OCI-LY1 (cell line): ENCODE results near the gene PTPRF.

ENCODE experiments used
- H2AFZ ChIP-seq: fragments of 200-600 bp; sonication (generic), shearing (Covaris generic); 2 replicates; pipeline ENCODE4 v1.6.0; 2014; ENCODE audit warnings: antibody characterized with exemption, mild to moderate bottlenecking, low read length
- H3F3A ChIP-seq: fragments of 200-600 bp; sonication (generic), shearing (Covaris generic); 2 replicates; pipeline ENCODE4 v1.6.0; 2014; ENCODE audit warnings: mild to moderate bottlenecking, antibody characterized with exemption, low read length, moderate library complexity; ENCODE audit not compliant: insufficient read depth
- H3K27ac ChIP-seq: fragments of 200-600 bp; sonication (generic); 2 replicates; pipeline ENCODE4 v1.5.1; 2014; ENCODE audit warnings: low read length, mixed run types, mild to moderate bottlenecking, low read depth; ENCODE audit not compliant: poor library complexity, severe bottlenecking
- H3K27me3 ChIP-seq: fragments of 200-600 bp; sonication (generic); 2 replicates; pipeline ENCODE4 v1.6.0; 2014; ENCODE audit warnings: antibody characterized with exemption, mild to moderate bottlenecking, low read length, moderate library complexity; ENCODE audit not compliant: insufficient read depth
- H3K36me3 ChIP-seq: fragments of 200-600 bp; sonication (generic); 2 replicates; pipeline ENCODE4 v1.6.1; 2014; ENCODE audit warnings: mild to moderate bottlenecking, antibody characterized with exemption, low read length, moderate library complexity, mixed read lengths; ENCODE audit not compliant: insufficient read depth
- H3K4me1 ChIP-seq: fragments of 200-600 bp; sonication (generic); 2 replicates; pipeline ENCODE4 v1.5.1; 2014; ENCODE audit warnings: mild to moderate bottlenecking, low read length, moderate library complexity; ENCODE audit not compliant: insufficient read depth, severe bottlenecking
- H3K4me2 ChIP-seq: fragments of 200-600 bp; sonication (generic), shearing (Covaris generic); 2 replicates; pipeline ENCODE4 v1.6.1; 2014; ENCODE audit warnings: low read length
- H3K4me3 ChIP-seq: fragments of 200-600 bp; sonication (generic); 2 replicates; pipeline ENCODE4 v1.5.1; 2014; ENCODE audit warnings: low read length, low read depth, mild to moderate bottlenecking, mixed read lengths; ENCODE audit not compliant: poor library complexity, severe bottlenecking
- H3K79me2 ChIP-seq: fragments of 200-600 bp; shearing (Covaris generic); 2 replicates; pipeline ENCODE4 v1.6.1; 2016; ENCODE audit warnings: mixed run types, low read length, mixed read lengths; ENCODE audit not compliant: insufficient read depth
- H3K9ac ChIP-seq: fragments of 200-600 bp; sonication (generic), shearing (Covaris generic); 2 replicates; pipeline ENCODE4 v1.6.1; 2014; ENCODE audit warnings: mild to moderate bottlenecking, low read length, mixed read lengths
- H3K9me2 ChIP-seq: fragments of 200-600 bp; sonication (generic), shearing (Covaris generic); 2 replicates; pipeline ENCODE4 v1.6.1; 2014; ENCODE audit warnings: low read depth, mild to moderate bottlenecking, low read length, mixed read lengths
- H3K9me3 ChIP-seq: fragments of 200-600 bp; shearing (Covaris generic); 2 replicates; pipeline ENCODE4 v1.6.1; 2014; ENCODE audit warnings: low read length, mixed read lengths
- H4K20me1 ChIP-seq: fragments of 200-600 bp; sonication (generic), shearing (Covaris generic); 2 replicates; pipeline ENCODE4 v1.6.0; 2016; ENCODE audit warnings: mild to moderate bottlenecking, low read length; ENCODE audit not compliant: insufficient read depth
- EZH2 ChIP-seq: fragments of 200-600 bp; sonication (generic), shearing (Covaris generic); IDR thresholded peaks from 2 replicates; pipeline ENCODE4 v1.8.0; 2017; ENCODE audit warnings: borderline replicate concordance, mixed run types, mild to moderate bottlenecking, antibody characterized with exemption, low read length, moderate library complexity, mixed read lengths
- TF ChIP-seq, protein P1 (sequence below): fragments of 200-600 bp; sonication (generic), shearing (Covaris generic); IDR thresholded peaks from 2 replicates; pipeline ENCODE4 v1.5.1; 2017; ENCODE audit warnings: mild to moderate bottlenecking, antibody characterized with exemption, low read length, moderate library complexity, mixed read lengths

PTPRF gene

GRCh38 chr1:43566382-43567044, 35.8 kb downstream of the PTPRF start:
- no peak overlapping the region for H3K27ac ChIP-seq
- no peaks in the 10 kb centered on the region for H3F3A ChIP-seq
- no peak overlapping the region for H3K4me2 ChIP-seq

GRCh38 chr1:43569175-43569574, 38.5 kb downstream of the PTPRF start:
- no peaks in the 10 kb centered on the region for H3K9me3 ChIP-seq
- no peak overlapping the region for H2AFZ ChIP-seq
- H3K4me1 ChIP-seq, result peaks cover 16% of the 10 kb centered on the region
- H3K4me2 ChIP-seq, result no peak overlapping the region
- TF ChIP-seq, protein P1, sequence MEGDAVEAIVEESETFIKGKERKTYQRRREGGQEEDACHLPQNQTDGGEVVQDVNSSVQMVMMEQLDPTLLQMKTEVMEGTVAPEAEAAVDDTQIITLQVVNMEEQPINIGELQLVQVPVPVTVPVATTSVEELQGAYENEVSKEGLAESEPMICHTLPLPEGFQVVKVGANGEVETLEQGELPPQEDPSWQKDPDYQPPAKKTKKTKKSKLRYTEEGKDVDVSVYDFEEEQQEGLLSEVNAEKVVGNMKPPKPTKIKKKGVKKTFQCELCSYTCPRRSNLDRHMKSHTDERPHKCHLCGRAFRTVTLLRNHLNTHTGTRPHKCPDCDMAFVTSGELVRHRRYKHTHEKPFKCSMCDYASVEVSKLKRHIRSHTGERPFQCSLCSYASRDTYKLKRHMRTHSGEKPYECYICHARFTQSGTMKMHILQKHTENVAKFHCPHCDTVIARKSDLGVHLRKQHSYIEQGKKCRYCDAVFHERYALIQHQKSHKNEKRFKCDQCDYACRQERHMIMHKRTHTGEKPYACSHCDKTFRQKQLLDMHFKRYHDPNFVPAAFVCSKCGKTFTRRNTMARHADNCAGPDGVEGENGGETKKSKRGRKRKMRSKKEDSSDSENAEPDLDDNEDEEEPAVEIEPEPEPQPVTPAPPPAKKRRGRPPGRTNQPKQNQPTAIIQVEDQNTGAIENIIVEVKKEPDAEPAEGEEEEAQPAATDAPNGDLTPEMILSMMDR, result no peak
- TF ChIP-seq EZH2, result no peak
- peaks cover 10% of the 10 kb centered on the region for H3K27me3 ChIP-seq
- H3K27ac ChIP-seq, result no peak overlapping the region
- no peak overlapping the region for H3K9ac ChIP-seq
- H3K36me3 ChIP-seq, result no peaks in the 10 kb centered on the region
- no peaks in the 10 kb centered on the region for H3K9me2 ChIP-seq
- no peaks in the 10 kb centered on the region for H4K20me1 ChIP-seq
- no peak overlapping the region for H3K4me3 ChIP-seq
- no peaks in the 10 kb centered on the region for H3K79me2 ChIP-seq
- no peaks in the 10 kb centered on the region for H3F3A ChIP-seq

More at GRCh38 chr1:43566382-43567044, 35.8 kb downstream of the PTPRF start:
- no peaks in the 10 kb centered on the region for H4K20me1 ChIP-seq
- H3K4me1 ChIP-seq, result peaks cover 16% of the 10 kb centered on the region
- no peak overlapping the region for H3K9ac ChIP-seq
- no peaks in the 10 kb centered on the region for H3K36me3 ChIP-seq
- TF ChIP-seq EZH2, result no peak
- TF ChIP-seq, protein P1, result no peak
- H3K9me2 ChIP-seq, result no peaks in the 10 kb centered on the region
- no peak overlapping the region for H2AFZ ChIP-seq
- H3K4me3 ChIP-seq, result no peak overlapping the region
- H3K27me3 ChIP-seq, result peaks cover 14% of the 10 kb centered on the region
- H3K79me2 ChIP-seq, result no peaks in the 10 kb centered on the region
- H3K9me3 ChIP-seq, result no peaks in the 10 kb centered on the region

DNA sequence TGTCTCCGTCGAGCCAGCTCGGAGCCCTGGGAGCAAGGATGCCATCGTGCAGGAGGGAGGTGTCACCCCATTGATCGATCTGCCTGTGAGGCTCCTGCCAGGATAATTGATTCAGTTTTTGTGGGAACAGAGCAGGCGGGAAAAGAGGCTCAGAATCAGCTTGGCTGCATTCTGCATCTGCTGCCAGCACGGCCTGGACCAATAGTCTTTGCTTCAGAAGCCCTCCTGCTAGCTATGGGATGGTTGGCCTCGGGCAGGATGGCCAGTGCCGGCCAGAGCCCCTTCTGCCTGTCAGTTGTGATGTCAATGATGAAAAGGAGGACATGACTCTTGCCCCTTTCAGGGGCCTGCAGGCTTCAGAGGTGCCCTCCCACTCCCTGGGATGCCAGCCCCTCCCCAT, 39.6 kb downstream of the PTPRF start:
- Histone ChIP-seq H3K9me3 (no peaks in the 10 kb centered on the region), H3K9ac (no peak overlapping the region), H3K36me3 (no peaks in the 10 kb centered on the region), H4K20me1 (no peaks in the 10 kb centered on the region), H3K4me2 (no peak overlapping the region), H3K4me3 (no peak overlapping the region), H2AFZ (no peak overlapping the region), H3K9me2 (no peaks in the 10 kb centered on the region), H3K27ac (no peak overlapping the region), H3K27me3 (peaks cover 6% of the 10 kb centered on the region), H3K4me1 (peaks cover 13% of the 10 kb centered on the region), H3F3A (no peaks in the 10 kb centered on the region), H3K79me2 (no peaks in the 10 kb centered on the region)
- no peak for TF ChIP-seq EZH2
- TF ChIP-seq, protein P1, result no peak
